Cardiac atrium fibroblast (primary cell): ENCODE data around the gene RNASE7. TPM values are rescaled to one million over a fixed set of nuclear protein-coding genes. Genes with fewer than 3 reads are reported as not detected.

Experiments used
- total RNA-seq: library from RNA; depleted of rRNA; stranded (reverse); fragments of >200 nt; gene quantifications from 2 replicates; pipeline ENCODE4 v1.2.3, GENCODE V29; 2015

The RNASE7 gene, protein sequence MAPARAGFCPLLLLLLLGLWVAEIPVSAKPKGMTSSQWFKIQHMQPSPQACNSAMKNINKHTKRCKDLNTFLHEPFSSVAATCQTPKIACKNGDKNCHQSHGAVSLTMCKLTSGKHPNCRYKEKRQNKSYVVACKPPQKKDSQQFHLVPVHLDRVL
- total RNA-seq, result not detected in 2 replicates

DNA sequence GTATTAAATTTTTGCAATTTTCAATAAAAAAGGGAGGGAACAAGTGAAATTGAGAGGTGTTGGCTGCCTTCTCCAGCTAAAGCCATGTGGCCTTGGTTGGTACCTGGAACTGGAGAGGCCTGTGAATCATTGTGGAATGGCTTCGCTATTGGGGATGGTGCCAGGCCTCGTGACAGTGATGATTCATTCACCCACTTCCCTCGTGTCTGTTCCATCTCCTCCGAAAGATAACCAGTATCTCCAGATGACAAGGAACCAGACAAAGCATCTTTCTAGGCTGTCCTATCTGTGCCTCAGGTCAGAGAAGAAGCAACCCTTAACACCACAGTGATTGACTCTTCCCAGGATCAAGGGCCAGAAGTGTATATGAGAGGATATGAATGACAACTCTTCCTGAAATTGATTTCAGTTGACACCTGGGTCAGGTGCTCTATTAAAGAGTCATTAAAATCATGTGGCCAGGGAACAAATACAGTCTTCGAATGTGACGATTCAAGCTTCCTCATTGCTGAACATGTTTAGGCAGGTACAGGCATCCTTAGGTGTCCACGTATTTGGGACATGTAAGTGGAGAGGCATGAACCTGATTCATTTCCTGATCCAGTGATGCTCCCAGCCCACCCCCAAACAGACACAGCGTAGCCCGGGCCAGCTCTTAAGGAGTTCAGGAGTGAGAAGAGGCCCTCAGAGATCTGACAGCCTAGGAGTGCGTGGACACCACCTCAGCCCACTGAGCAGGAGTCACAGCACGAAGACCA lies at the start of gene RNASE7:
RNASE7 (plus strand) TSS at position 687 of the 758 bp plus-strand sequence. CDS start 631 bp downstream, outside the sequence.

DNA sequence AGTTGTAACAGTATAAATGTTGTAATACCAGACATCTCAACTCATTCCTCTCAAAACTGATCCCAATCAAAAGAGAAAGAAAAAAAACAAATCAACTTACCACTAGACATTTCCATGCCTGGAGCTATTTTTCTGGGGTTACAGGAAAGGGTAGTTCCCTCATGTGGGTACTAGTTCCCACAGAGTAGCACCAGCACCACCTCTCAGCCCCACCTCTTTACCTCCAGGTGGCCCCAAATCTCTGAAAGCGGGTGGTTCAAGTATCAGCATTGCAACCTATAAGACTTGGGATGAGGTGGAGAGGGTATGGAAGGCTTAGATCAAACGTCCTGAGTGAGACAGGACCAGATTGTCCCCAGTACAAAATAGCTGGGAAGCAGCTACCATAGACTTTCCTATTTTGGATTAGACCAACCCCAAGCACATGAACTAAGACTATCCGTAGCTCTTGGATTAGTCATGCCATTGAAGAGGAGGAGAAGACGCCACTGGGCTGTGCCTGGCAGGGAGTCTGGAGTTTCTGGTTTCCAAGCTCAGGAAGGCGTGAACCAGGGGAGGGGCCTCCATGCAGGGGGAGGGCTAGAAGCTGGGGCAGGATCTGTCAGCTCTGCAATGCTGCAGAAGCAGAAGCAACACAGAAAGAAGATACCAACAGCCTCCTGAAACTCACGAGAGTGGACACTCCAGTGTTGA lies 43.3 kb upstream of the RNASE7 start, which contains the start of gene SLC39A2:
SLC39A2 (plus strand) TSS at position 620 of the 693 bp plus-strand sequence. CDS start 154 bp downstream, outside the sequence.

DNA sequence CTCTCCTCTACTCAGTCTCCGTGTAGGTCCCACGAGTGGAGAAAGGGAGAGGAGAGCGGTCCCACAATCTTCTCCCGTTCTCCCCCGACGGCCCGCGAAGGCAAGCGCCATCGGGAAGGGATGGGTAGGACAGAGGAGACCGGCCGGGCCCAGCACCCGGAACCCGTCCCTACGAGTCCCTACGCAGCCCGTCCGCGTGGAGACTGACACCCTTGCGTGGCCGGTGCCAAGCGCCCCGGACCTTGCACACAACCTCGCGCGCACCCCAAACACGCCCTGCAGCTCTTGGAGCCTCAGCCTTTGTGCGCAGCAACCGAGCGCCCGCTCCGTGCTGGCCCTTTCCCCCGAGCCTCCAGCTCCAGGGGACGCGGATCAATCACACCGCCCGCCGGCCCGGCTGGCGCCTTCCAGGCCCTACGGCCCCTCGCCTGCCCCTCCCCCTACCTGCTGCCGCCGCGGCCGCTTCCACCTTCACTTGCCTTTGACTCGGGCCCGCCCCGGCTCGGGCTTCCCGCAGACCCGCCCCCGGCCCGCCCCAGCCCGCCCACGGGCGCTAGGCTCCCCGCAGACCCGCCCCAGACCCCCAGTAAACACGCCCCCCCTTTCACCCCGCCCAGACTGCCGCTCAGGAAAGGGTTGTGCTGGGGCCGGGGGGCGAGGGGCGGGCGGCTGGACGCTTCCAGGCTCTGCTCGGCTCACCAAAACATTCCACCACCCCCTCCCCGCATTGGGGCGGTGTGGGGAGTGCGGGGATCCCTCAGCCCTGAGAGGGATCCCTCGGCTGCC lies 17.4 kb upstream of the RNASE7 start, which contains the start of gene NDRG2:
NDRG2 (minus strand) TSS at position 477 of the 786 bp plus-strand sequence. CDS start 1,746 bp downstream, outside the sequence.

GRCh38 chr14:21029917-21030316 lies 12.2 kb upstream of the RNASE7 start, which contains the start of gene TPPP2:
TPPP2 (plus strand) TSS chr14:21030217; CDS start chr14:21030582, 365 bp downstream.

DNA sequence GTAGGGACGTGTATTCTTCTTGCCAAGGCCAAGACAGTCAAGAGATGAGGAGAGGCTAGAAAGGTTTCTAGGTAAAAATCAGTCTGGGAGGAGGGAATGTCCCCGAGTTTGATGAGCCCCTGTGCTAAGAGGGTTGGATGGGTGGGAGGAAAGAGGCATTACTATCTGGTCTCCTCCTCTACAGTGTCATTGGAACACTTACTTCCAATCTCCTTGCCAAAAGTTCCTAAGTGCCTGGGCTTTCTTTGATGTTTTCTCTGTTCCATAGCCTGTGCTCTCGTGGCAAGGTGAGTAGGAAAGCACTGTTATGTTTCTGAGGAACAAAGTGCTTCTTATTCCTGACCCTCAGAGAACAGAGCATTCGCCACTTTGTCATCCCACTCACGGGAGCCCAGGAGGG lies 7.5 kb upstream of the RNASE7 start, which contains the start of gene RNASE13:
RNASE13 (minus strand) TSS at position 101 of the 400 bp plus-strand sequence. CDS start 519 bp downstream, outside the sequence.

DNA sequence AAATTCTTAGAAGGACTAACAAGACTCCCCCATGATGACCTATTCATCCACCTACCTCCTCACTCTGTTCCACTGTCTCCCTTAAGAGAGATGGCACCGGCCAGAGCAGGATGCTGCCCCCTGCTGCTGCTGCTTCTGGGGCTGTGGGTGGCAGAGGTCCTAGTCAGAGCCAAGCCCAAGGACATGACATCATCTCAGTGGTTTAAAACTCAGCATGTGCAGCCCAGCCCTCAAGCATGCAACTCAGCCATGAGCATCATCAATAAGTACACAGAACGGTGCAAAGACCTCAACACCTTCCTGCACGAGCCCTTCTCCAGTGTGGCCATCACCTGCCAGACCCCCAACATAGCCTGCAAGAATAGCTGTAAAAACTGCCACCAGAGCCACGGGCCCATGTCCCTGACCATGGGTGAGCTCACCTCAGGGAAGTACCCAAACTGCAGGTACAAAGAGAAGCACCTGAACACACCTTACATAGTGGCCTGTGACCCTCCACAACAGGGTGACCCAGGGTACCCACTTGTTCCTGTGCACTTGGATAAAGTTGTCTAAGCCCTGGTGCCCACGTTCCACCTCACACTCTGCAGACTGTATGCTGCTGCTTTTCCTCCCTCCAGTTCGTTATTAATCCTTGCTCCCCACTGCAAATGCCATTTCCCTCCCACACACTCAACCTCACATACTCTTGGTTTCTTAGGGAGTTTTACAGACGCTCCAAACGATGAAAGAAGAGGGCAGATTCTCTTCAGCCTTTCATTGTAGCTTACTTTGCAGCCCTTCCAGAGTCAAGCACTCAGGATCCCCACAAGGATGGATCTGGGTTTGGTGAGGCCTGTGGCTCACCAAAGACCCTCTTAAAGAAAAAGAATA lies 15.9 kb downstream of the RNASE7 start, which contains the start of gene RNASE8:
RNASE8 (plus strand) TSS at position 20 of the 873 bp plus-strand sequence; CDS start at position 91, 71 bp downstream.

DNA sequence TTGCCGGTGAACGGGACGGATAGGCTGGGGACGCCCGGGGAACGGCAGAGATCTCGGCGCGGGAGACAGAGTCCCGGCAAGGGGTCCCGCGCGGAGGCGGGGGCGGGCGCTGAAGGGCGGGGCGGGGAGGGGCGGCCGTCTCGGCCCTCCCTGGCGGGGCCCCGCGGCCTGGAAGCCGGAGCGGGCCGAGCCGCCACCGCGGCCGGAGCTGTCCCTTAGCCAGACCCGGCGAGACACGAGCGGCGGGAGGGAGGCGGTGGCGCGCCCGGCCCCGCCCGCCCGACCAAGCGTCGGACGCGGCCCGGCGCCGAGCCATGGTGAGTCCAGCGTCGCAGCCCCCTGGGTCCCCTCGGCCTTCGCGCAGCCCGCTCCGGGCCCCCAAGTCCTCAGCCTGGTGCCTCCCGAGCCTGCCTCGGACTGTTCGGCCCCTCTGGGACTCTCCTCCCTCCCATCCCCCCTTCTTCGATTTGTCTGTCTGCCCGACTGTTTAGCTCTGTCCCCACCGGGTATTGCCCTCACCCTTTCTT lies 28.0 kb downstream of the RNASE7 start, which contains the start of gene ARHGEF40:
ARHGEF40 (plus strand) TSS at position 222 of the 527 bp plus-strand sequence; CDS start at position 315, 93 bp downstream.

Other genes with a start within 250 kb of the RNASE7 start
- 3.4 and 8.1 TPM in 2 replicates for gene RNASE1, start 239.5 kb upstream of the RNASE7 start, total RNA-seq
- not detected in 2 replicates for gene RNASE3, start 151.0 kb upstream of the RNASE7 start, total RNA-seq
- gene RNASE2, start 86.9 kb upstream of the RNASE7 start, total RNA-seq, result not detected in 2 replicates
- 36.8 and 104 TPM in 2 replicates for gene METTL17, start 52.4 kb upstream of the RNASE7 start, total RNA-seq
- not detected in 2 replicates for gene SLC39A2, start 43.1 kb upstream of the RNASE7 start, total RNA-seq
- gene NDRG2, start 17.3 kb upstream of the RNASE7 start, total RNA-seq, result 14.7 and 16.4 TPM in 2 replicates
- gene TPPP2, start 12.1 kb upstream of the RNASE7 start, total RNA-seq, result not detected in 2 replicates
- gene RNASE13, start 7.6 kb upstream of the RNASE7 start, total RNA-seq, result not detected in 2 replicates
- not detected in 2 replicates for gene RNASE8, start 15.5 kb downstream of the RNASE7 start, total RNA-seq
- 27.3 and 38.1 TPM in 2 replicates for gene ARHGEF40, start 27.9 kb downstream of the RNASE7 start, total RNA-seq
- gene ZNF219, start 56.3 kb downstream of the RNASE7 start, total RNA-seq, result 7.9 and 8.1 TPM in 2 replicates
- gene TMEM253, start 58.7 kb downstream of the RNASE7 start, total RNA-seq, result not detected in 2 replicates
- gene OR5AU1, start 113.7 kb downstream of the RNASE7 start, total RNA-seq, result not detected in 2 replicates
- gene HNRNPC, start 227.1 kb downstream of the RNASE7 start, total RNA-seq, result 379 and 468 TPM in 2 replicates
- not detected in 2 replicates for gene RPGRIP1, start 237.7 kb downstream of the RNASE7 start, total RNA-seq